K562 (cell line): ENCODE measurements around the gene MYO1B. TPM values are rescaled to one million over a fixed set of nuclear protein-coding genes. Genes with fewer than 3 reads are reported as not detected.

ENCODE experiments used
- polyA plus RNA-seq, 8 experiments: library from polyadenylated mRNA; depleted of rRNA in 4 of 8; stranded (reverse) in 5 of 8; unstranded in 3 of 8; fragments of >200 nt; fragmentation: Nextera tagmentation in 2 of 8; fragmentation: Illumina TruSeq in 1 of 8; extraction: Ambion mirVana in 2 of 8; extraction: Trizol in 1 of 8; gene quantifications; 2 replicates each; pipeline versions ENCODE4 v1.2.1 to v1.2.3, GENCODE V29; 2011 to 2014; ENCODE audit warnings: inconsistent platforms in 1 of 8, missing spikeins in 1 of 8
- small RNA-seq: library from RNA; depleted of rRNA; stranded (forward); fragments of <200 nt; gene quantifications from one replicate; pipeline ENCODE3, GENCODE V24; 2014
- total RNA-seq, 7 experiments: library from RNA; depleted of rRNA in 6 of 7; stranded (reverse); fragments of >200 nt in 6 of 7; fragmentation: Illumina TruSeq in 2 of 7; extraction: Trizol in 2 of 7; gene quantifications; 2 replicates each; pipeline versions ENCODE4 v1.2.1 to v1.2.3, GENCODE V29; 2011 to 2021; ENCODE audit warnings: low replicate concordance in 1 of 7
- TF ChIP-seq, protein P1 (sequence below), 2 experiments: fragments of 450-650 bp; IDR thresholded peaks; 2 replicates each; pipeline ENCODE4 v1.6.1; 2016; ENCODE audit warnings: mild to moderate bottlenecking in 2 of 2, borderline replicate concordance in 1 of 2, low read depth in 1 of 2, moderate library complexity in 1 of 2
- TF ChIP-seq, protein P2 (sequence below): fragments of 250-450 bp; sonication (Bioruptor Pico); IDR thresholded peaks from 2 replicates; pipeline ENCODE4 v1.8.0; 2022; ENCODE audit warnings: inconsistent platforms

The MYO1B gene
- total and polyA plus RNA-seq, 9 of the 15 experiments (the other 6 are each of a cell fraction or from before 2014, with no cell fraction given), result 0.04 to 0.33 (median 0.20) TPM; not detected in 5

DNA sequence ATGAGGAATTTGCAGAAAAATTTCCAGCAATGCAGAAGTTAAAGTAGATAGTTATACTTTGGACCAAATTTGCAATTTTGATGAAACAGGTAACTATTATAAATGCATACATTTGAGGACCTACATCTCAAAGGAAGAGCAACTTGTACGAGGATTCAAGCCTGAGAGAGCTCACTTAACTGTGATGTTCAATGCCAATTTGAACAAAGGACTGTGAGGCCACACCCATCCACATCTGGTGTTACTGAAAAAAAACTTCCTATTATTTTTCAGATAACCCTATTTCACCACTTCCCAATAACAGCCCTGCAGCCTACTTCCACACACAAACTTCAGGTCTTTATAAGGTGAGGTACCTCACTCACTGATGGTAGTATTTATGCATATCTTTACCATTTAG, 229.3 kb downstream of the MYO1B start (continued):
- TF ChIP-seq, protein P1, sequence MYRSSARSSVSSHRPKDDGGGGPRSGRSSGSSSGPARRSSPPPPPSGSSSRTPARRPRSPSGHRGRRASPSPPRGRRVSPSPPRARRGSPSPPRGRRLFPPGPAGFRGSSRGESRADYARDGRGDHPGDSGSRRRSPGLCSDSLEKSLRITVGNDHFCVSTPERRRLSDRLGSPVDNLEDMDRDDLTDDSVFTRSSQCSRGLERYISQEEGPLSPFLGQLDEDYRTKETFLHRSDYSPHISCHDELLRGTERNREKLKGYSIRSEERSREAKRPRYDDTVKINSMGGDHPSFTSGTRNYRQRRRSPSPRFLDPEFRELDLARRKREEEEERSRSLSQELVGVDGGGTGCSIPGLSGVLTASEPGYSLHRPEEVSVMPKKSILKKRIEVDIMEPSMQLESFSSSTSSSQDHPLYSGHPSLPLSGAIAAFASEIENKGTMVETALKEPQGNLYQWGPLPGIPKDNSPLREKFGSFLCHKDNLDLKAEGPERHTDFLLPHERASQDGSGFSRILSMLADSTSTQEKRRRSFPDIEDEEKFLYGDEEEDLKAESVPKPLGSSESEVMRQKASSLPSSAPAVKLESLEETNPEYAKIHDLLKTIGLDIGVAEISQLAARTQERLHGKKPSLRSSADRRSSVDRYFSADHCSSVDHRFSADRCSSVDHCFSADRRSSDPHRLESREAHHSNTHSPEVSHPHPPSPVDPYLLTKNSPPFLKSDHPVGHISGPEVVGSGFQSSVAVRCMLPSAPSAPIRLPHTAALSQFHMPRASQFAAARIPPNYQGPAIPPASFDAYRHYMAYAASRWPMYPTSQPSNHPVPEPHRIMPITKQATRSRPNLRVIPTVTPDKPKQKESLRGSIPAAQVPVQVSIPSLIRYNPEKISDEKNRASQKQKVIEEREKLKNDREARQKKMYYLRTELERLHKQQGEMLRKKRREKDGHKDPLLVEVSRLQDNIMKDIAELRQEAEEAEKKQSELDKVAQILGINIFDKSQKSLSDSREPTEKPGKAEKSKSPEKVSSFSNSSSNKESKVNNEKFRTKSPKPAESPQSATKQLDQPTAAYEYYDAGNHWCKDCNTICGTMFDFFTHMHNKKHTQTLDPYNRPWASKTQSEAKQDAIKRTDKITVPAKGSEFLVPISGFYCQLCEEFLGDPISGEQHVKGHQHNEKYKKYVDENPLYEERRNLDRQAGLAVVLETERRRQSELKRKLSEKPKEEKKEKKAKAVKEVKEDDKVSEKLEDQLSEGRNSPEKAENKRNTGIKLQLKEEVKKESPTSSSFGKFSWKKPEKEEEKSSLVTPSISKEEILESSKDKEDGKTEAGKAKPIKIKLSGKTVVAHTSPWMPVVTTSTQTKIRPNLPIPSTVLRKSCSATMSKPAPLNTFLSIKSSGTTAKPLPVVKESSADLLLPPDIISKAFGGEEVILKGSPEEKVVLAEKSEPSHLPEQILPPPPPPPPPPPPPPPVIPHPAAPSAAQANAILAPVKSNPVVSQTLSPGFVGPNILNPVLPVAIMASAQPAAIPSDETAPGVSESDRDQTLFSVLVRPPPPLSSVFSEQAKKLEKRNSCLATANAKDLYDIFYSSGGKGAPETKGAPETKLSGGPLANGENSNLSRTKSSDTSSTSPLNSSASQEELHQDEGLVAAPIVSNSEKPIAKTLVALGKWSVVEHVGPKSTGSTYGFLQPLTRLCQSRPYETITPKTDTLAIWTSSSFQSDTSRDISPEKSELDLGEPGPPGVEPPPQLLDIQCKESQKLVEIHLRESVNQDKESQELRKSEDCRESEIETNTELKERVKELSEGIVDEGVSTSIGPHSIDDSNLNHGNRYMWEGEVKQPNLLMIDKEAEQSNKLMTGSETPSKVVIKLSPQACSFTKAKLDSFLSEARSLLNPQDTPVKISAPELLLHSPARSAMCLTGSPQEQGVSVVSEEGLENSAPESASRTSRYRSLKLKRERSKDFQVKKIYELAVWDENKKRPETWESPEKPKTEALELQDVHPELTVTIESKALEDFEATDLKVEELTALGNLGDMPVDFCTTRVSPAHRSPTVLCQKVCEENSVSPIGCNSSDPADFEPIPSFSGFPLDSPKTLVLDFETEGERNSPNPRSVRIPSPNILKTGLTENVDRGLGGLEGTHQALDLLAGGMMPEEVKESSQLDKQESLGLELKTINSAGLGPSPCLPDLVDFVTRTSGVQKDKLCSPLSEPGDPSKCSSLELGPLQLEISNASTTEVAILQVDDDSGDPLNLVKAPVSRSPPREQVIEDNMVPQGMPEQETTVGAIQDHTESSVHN (IDR thresholded peaks at IDR 0.05; ENCODE audit: borderline replicate concordance in 1 of 2, low read depth in 1 of 2), result no peak
- TF ChIP-seq, protein P2, sequence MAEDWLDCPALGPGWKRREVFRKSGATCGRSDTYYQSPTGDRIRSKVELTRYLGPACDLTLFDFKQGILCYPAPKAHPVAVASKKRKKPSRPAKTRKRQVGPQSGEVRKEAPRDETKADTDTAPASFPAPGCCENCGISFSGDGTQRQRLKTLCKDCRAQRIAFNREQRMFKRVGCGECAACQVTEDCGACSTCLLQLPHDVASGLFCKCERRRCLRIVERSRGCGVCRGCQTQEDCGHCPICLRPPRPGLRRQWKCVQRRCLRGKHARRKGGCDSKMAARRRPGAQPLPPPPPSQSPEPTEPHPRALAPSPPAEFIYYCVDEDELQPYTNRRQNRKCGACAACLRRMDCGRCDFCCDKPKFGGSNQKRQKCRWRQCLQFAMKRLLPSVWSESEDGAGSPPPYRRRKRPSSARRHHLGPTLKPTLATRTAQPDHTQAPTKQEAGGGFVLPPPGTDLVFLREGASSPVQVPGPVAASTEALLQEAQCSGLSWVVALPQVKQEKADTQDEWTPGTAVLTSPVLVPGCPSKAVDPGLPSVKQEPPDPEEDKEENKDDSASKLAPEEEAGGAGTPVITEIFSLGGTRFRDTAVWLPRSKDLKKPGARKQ (CRISPR knock-in tag), result no peak

Small RNA genes lying within 50 kb of the gene (small RNA-seq; reads per million reads assigned to genes)
- not detected for gene RNU6-1045P

Other genes with a start within 250 kb of the MYO1B start
- 19.3 and 25.5 TPM in 2 replicates for gene STAT1, start 231.2 kb upstream of the MYO1B start, total RNA-seq (2014; rRNA removed)
- 26.8 and 29.8 TPM in 2 replicates for gene STAT1, start 231.2 kb upstream of the MYO1B start, total RNA-seq (2014; rRNA removed; fragmentation: Illumina TruSeq; extraction: Trizol)
- 32.2 and 33.4 TPM in 2 replicates for gene STAT1, start 231.2 kb upstream of the MYO1B start, total RNA-seq (2015; rRNA removed; fragmentation: Illumina TruSeq; extraction: Trizol)
- gene STAT1, start 231.2 kb upstream of the MYO1B start, total RNA-seq (2021), result 31.8 and 34.4 TPM in 2 replicates
- gene STAT1, start 231.2 kb upstream of the MYO1B start, polyA plus RNA-seq (2011; rRNA removed), result 21.1 and 28.1 TPM in 2 replicates
- gene STAT1, start 231.2 kb upstream of the MYO1B start, polyA plus RNA-seq (2014; fragmentation: Illumina TruSeq; extraction: Trizol), result 26.3 and 31.0 TPM in 2 replicates
- gene STAT1, start 231.2 kb upstream of the MYO1B start, polyA plus RNA-seq (2014; fragmentation: Nextera tagmentation; extraction: Ambion mirVana), result 1 to 10 TPM; 8.7 to 8.8 TPM
- gene STAT1, start 231.2 kb upstream of the MYO1B start, polyA plus RNA-seq (2014; rRNA removed), result 20.8 and 24.4 TPM in 2 replicates
- gene STAT4, start 94.4 kb upstream of the MYO1B start, total RNA-seq (2014; rRNA removed), result not detected in 2 replicates
- gene STAT4, start 94.4 kb upstream of the MYO1B start, total RNA-seq (2014; rRNA removed; fragmentation: Illumina TruSeq; extraction: Trizol), result not detected in 2 replicates
- gene STAT4, start 94.4 kb upstream of the MYO1B start, total RNA-seq (2015; rRNA removed; fragmentation: Illumina TruSeq; extraction: Trizol), result not detected in 2 replicates
- gene STAT4, start 94.4 kb upstream of the MYO1B start, total RNA-seq (2021), result 0.34 TPM in 1 of 2 replicates, not detected in the other
- gene STAT4, start 94.4 kb upstream of the MYO1B start, polyA plus RNA-seq (2011; rRNA removed), result 0.06 TPM in 1 of 2 replicates, not detected in the other
- gene STAT4, start 94.4 kb upstream of the MYO1B start, polyA plus RNA-seq (2014; fragmentation: Illumina TruSeq; extraction: Trizol), result not detected in 2 replicates
- gene STAT4, start 94.4 kb upstream of the MYO1B start, polyA plus RNA-seq (2014; fragmentation: Nextera tagmentation; extraction: Ambion mirVana), result under 1 TPM; 0.01 to 0.03 TPM
- gene STAT4, start 94.4 kb upstream of the MYO1B start, polyA plus RNA-seq (2014; rRNA removed), result not detected in 2 replicates